ENCODE results near the gene CSNK1G3.
A peak's percentile ranks its signal among the peaks of the same experiment; 100 is the strongest.

The CSNK1G3 gene

GRCh38 chr5:123514615-123515355, 2.8 kb downstream of the CSNK1G3 start:
- no peak for DNase-seq

GRCh38 chr5:123515904-123516303, 3.9 kb downstream of the CSNK1G3 start:
- DNase-seq, result no peak

GRCh38 chr5:123517476-123517875, 5.5 kb downstream of the CSNK1G3 start:
- no peak for DNase-seq

GRCh38 chr5:123518111-123518510, 6.1 kb downstream of the CSNK1G3 start:
- no peak for DNase-seq

- no peak for DNase-seq
Observed at GRCh38 chr5:123520677-123521247, 8.8 kb downstream of the CSNK1G3 start.

GRCh38 chr5:123524146-123524545, 12.2 kb downstream of the CSNK1G3 start:
- DNase-seq, result no peak

GRCh38 chr5:123527190-123527589, 15.2 kb downstream of the CSNK1G3 start:
- DNase-seq, result no peak

GRCh38 chr5:123528065-123528464, 16.1 kb downstream of the CSNK1G3 start:
- no peak for DNase-seq

- DNase-seq, result no peak
Observed at GRCh38 chr5:123528878-123529277, 16.9 kb downstream of the CSNK1G3 start.

- no peak for DNase-seq
Observed at GRCh38 chr5:123530728-123531127, 18.8 kb downstream of the CSNK1G3 start.

GRCh38 chr5:123535648-123536047, 23.7 kb downstream of the CSNK1G3 start:
- DNase-seq, result no peak

GRCh38 chr5:123537256-123537655, 25.3 kb downstream of the CSNK1G3 start:
- DNase-seq, result no peak

GRCh38 chr5:123537845-123538244, 25.9 kb downstream of the CSNK1G3 start:
- no peak for DNase-seq

- DNase-seq, result no peak
Observed at GRCh38 chr5:123538670-123539459, 26.9 kb downstream of the CSNK1G3 start.

- no peak for DNase-seq
Observed at GRCh38 chr5:123540534-123540933, 28.6 kb downstream of the CSNK1G3 start.

- no peak for DNase-seq
Observed at GRCh38 chr5:123543438-123543837, 31.5 kb downstream of the CSNK1G3 start.

GRCh38 chr5:123545506-123545905, 33.5 kb downstream of the CSNK1G3 start:
- no peak for DNase-seq

GRCh38 chr5:123546657-123547056, 34.7 kb downstream of the CSNK1G3 start:
- no peak for DNase-seq

GRCh38 chr5:123549256-123549904, 37.4 kb downstream of the CSNK1G3 start:
- DNase-seq, result peak; percentile 32

GRCh38 chr5:123554601-123555000, 42.6 kb downstream of the CSNK1G3 start:
- no peak for DNase-seq

- no peak for DNase-seq
Observed at GRCh38 chr5:123557907-123558306, 45.9 kb downstream of the CSNK1G3 start.

GRCh38 chr5:123558762-123559433, 46.9 kb downstream of the CSNK1G3 start:
- no peak for DNase-seq

GRCh38 chr5:123559434-123559775, 47.4 kb downstream of the CSNK1G3 start:
- no peak for DNase-seq

All from stimulated activated CD4-positive, alpha-beta T cell treated with anti-CD3 and anti-CD28 coated beads, Interleukin-1b, Interleukin-23, amount 100 ng/mL, for 48 hours (primary cell).